A549 (cell line): Measurements from ENCODE around the gene POLDIP2. TPM values are rescaled to one million over a fixed set of nuclear protein-coding genes. Genes with fewer than 3 reads are reported as not detected.
A peak's percentile ranks its signal among the peaks of the same experiment; 100 is the strongest.

Source experiments
- ATAC-seq, 2 experiments: fragments of 200-7000 bp in 1 of 2; fragments of >200 bp in 1 of 2; cut with Nextera tagmentation in 1 of 2; cut with Tn5 transposase in 1 of 2; 3 replicates each; pipeline versions ENCODE4 v1.8.0 to v1.9.1; 2018 to 2020; ENCODE audit warnings: mild to moderate bottlenecking in 1 of 2, moderate library complexity in 1 of 2
- CTCF ChIA-PET: fragments of 300-600 bp; sonication (Branson Sonifier 250); formaldehyde crosslinking; extraction: SDS; loops from one replicate; lab custom pipeline; 2021; ENCODE audit warnings: antibody characterized with exemption, inconsistent platforms; lab: Yijun Ruan, JAX
- POLR2A ChIA-PET: fragments of 350-600 bp; formaldehyde crosslinking; extraction: SDS; loops from one replicate; lab custom pipeline; 2021; ENCODE audit warnings: antibody characterized with exemption, inconsistent platforms; lab: Yijun Ruan, JAX
- DNase-seq, 2 experiments: peaks; one replicate each; pipeline versions ENCODE4 v3.0.0 to v3.0.0-alpha.2; 2011 to 2016; ENCODE audit warnings: low read depth in 1 of 2, low spot score in 1 of 2
- FAIRE-seq: peaks from 2 replicates; lab custom pipeline; 2011; peaks lifted over from hg19 to GRCh38; lab: Jason Lieb, UNC
- H3K27ac ChIP-seq, 2 experiments: fragments of >200 bp; sonication (Bioruptor Twin); formaldehyde crosslinking; 3 replicates each; pipeline ENCODE4 v1.5.1; 2016 to 2017
- H3K4me1 ChIP-seq: fragments of >200 bp; sonication (Bioruptor Twin); formaldehyde crosslinking; 3 replicates; pipeline ENCODE4 v1.6.1; 2016
- H3K4me2 ChIP-seq: fragments of >200 bp; sonication (Bioruptor Twin); formaldehyde crosslinking; 3 replicates; pipeline ENCODE4 v1.6.1; 2016
- H3K4me3 ChIP-seq: fragments of >200 bp; sonication (Bioruptor Twin); formaldehyde crosslinking; 3 replicates; pipeline ENCODE4 v1.5.1; 2016
- H3K9me3 ChIP-seq: fragments of >200 bp; sonication (Bioruptor Twin); formaldehyde crosslinking; 3 replicates; pipeline ENCODE4 v1.6.1; 2016
- BCL3 ChIP-seq: fragments of >200 bp; sonication (Bioruptor Twin); formaldehyde crosslinking; IDR thresholded peaks from 3 replicates; pipeline ENCODE4 v1.6.1; 2016
- EHMT2 ChIP-seq: fragments of 200-600 bp; sonication (generic); IDR thresholded peaks from 2 replicates; pipeline ENCODE4 v1.6.1; 2016; ENCODE audit warnings: antibody characterized with exemption, low read depth, mild to moderate bottlenecking, moderate library complexity
- HMGXB4 ChIP-seq: fragments of 250-450 bp; sonication (Bioruptor Pico); IDR thresholded peaks from 2 replicates; pipeline ENCODE4 v1.5.0; 2021; ENCODE audit warnings: mild to moderate bottlenecking, moderate library complexity, borderline replicate concordance
- HOXB13 ChIP-seq: fragments of 250-450 bp; sonication (Bioruptor Pico); IDR thresholded peaks from 2 replicates; pipeline ENCODE4 v1.5.0; 2020; ENCODE audit warnings: low read depth, mild to moderate bottlenecking, moderate library complexity
- KDM5A ChIP-seq: fragments of 200-600 bp; sonication (generic); IDR thresholded peaks from 2 replicates; pipeline ENCODE4 v1.6.1; 2016; ENCODE audit warnings: antibody characterized with exemption, mild to moderate bottlenecking
- MAX ChIP-seq: IDR thresholded peaks from 2 replicates; pipeline ENCODE4 v1.6.1; 2012
- NFE2L2 ChIP-seq: fragments of 150-350 bp; conservative IDR thresholded peaks from 2 replicates; pipeline ENCODE4 v1.6.1; 2014; ENCODE audit warnings: low read length
- POLR2AphosphoS2 ChIP-seq: conservative IDR thresholded peaks from 2 replicates; pipeline ENCODE4 v1.6.1; 2012; ENCODE audit warnings: low read length, improper control_type of control experiment, inconsistent platforms
- RAD21 ChIP-seq, 2 experiments: fragments of >200 bp in 1 of 2; sonication (Bioruptor Twin) in 1 of 2; formaldehyde crosslinking in 1 of 2; IDR thresholded peaks in 1 of 2; conservative IDR thresholded peaks in 1 of 2; 2 replicates in 1 of 2; 3 replicates in 1 of 2; pipeline ENCODE4 v1.6.1; 2012 to 2018; ENCODE audit warnings: inconsistent platforms in 1 of 2
- RCOR1 ChIP-seq: fragments of 150-350 bp; IDR thresholded peaks from 2 replicates; pipeline ENCODE4 v1.6.1; 2014; ENCODE audit warnings: antibody characterized with exemption, low read length, low read depth
- SMC3 ChIP-seq: fragments of >200 bp; sonication (Bioruptor Twin); formaldehyde crosslinking; IDR thresholded peaks from 3 replicates; pipeline ENCODE4 v1.6.1; 2018; ENCODE audit warnings: inconsistent platforms
- SREBF2 ChIP-seq: fragments of 450-650 bp; IDR thresholded peaks from 2 replicates; pipeline ENCODE4 v1.6.1; 2014; ENCODE audit warnings: mild to moderate bottlenecking, moderate library complexity
- TFCP2L1 ChIP-seq: fragments of 250-450 bp; sonication (Bioruptor Pico); IDR thresholded peaks from 2 replicates; pipeline ENCODE4 v1.5.0; 2021; ENCODE audit warnings: mild to moderate bottlenecking
- TP53 ChIP-seq: fragments of 250-450 bp; sonication (Bioruptor Pico); IDR thresholded peaks from 2 replicates; pipeline ENCODE4 v1.5.0; 2021; ENCODE audit warnings: mild to moderate bottlenecking, moderate library complexity
- ZSCAN20 ChIP-seq: fragments of 250-450 bp; sonication (Bioruptor Pico); IDR thresholded peaks from 2 replicates; pipeline ENCODE4 v1.8.0; 2022; ENCODE audit warnings: mild to moderate bottlenecking, moderate library complexity
- WGBS: methylation state at CpG from one replicate; pipeline ENCODE4 v1.1.6; 2017; ENCODE audit errors: missing lambda C conversion rate; 5-methylcytosine and 5-hydroxymethylcytosine counted together
- polyA plus RNA-seq, 4 experiments: library from polyadenylated mRNA; depleted of rRNA in 3 of 4; stranded (reverse); fragments of >200 nt; fragmentation: RNase III in 1 of 4; extraction: RNeasy Plus Mini Kit Qiagen cat#74134 plus additional on column Dnase treatment in 1 of 4; gene quantifications; 2 replicates in 3 of 4; 3 replicates in 1 of 4; pipeline ENCODE4 v1.2.3, GENCODE V29; 2011 to 2017
- TF ChIP-seq, protein P1 (sequence below): fragments of 450-650 bp; IDR thresholded peaks from 2 replicates; pipeline ENCODE4 v1.6.1; 2014; ENCODE audit warnings: antibody characterized with exemption
- TF ChIP-seq, protein P2 (sequence below): fragments of 200-600 bp; sonication (generic); IDR thresholded peaks from 2 replicates; pipeline ENCODE4 v1.6.1; 2016; ENCODE audit warnings: antibody characterized with exemption, mild to moderate bottlenecking, moderate library complexity

POLDIP2 gene
- polyA plus RNA-seq, 2 of the 4 experiments (the other 2 are of a cell fraction), result 127 to 132 TPM

- H3K9me3 ChIP-seq, result no peaks in the 10 kb centered on the region
- ATAC-seq (no peak), FAIRE-seq (no peak), DNase-seq (no peak)
- no peak overlapping the region for H3K4me3 ChIP-seq
- H3K27ac ChIP-seq, result no peak overlapping the region
- POLR2A ChIA-PET, result no interaction called here
- CTCF ChIA-PET, result interaction anchor here (0.7 to 3.4 kb wide), 4 partner anchors 20 to 156 kb away, joined by 3 to 11 read pairs (median 4); no protein-coding TSS in a partner anchor
- H3K4me2 ChIP-seq, result no peak overlapping the region
- TF ChIP-seq HOXB13 (CRISPR knock-in tag) (no peak), RCOR1 (no peak), RAD21 (conservative IDR thresholded peaks at IDR 0.05 in 1 of 2, IDR thresholded peaks at IDR 0.05 in 1 of 2) (no peak), HMGXB4 (CRISPR knock-in tag) (no peak)
- TF ChIP-seq, protein P1, sequence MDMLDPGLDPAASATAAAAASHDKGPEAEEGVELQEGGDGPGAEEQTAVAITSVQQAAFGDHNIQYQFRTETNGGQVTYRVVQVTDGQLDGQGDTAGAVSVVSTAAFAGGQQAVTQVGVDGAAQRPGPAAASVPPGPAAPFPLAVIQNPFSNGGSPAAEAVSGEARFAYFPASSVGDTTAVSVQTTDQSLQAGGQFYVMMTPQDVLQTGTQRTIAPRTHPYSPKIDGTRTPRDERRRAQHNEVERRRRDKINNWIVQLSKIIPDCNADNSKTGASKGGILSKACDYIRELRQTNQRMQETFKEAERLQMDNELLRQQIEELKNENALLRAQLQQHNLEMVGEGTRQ, result no peak
- peaks cover 13% of the 10 kb centered on the region for H3K4me1 ChIP-seq
- WGBS, result 89% methylated on average over 14 of the region's 29 CpGs
Measured at GRCh38 chr17:28385037-28385400, 27.7 kb upstream of the POLDIP2 start.

DNA sequence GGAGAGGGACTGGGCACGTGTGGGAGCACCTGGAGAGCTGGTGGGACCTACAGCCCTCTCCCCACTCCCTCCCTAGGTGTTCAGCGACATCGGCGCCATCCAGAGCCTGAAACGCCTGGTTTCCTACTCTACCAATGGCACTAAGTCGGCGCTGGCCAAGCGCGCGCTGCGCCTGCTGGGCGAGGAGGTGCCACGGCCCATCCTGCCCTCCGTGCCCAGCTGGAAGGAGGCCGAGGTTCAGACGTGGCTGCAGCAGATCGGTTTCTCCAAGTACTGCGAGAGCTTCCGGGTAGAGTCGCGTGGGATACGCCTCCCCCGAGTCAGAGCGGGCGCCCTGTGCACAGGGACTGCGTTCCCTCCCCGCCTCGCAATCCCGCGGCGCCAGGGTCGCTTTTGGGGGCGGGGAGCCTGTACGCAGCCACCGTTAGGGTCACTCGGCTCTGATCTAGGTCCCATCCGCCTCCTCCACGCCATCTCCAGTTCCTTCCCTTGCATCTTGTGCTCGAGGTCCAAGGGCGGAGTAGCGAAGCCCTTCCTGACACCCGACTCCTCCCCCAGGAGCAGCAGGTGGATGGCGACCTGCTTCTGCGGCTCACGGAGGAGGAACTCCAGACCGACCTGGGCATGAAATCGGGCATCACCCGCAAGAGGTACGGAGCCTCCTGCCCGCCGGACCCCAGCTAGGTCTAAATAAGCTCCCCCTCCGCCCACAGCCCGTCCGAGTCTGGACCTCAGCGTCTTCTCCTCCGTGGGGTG lies 27.1 kb upstream of the POLDIP2 start:
- 79% methylated on average over 56 of the region's 56 CpGs for whole genome bisulfite sequencing
- TF ChIP-seq TP53 (CRISPR knock-in tag) (no peak), TFCP2L1 (CRISPR knock-in tag) (no peak), MAX (no peak), KDM5A (no peak), NFE2L2 (no peak)
- H3K4me3 ChIP-seq, result no peak overlapping the region
- peaks cover 18% of the 10 kb centered on the region for H3K4me1 ChIP-seq
- no peak overlapping the region for H3K27ac ChIP-seq
- ChIA-PET CTCF (interaction anchor here (0.7 to 3.4 kb wide), 4 partner anchors 21 to 156 kb away, joined by 3 to 11 read pairs (median 4); no protein-coding TSS in a partner anchor), POLR2A (no interaction called here)
- ATAC-seq (no peak), FAIRE-seq (no peak), DNase-seq (no peak)
- no peak overlapping the region for H3K4me2 ChIP-seq
- no peaks in the 10 kb centered on the region for H3K9me3 ChIP-seq

DNA sequence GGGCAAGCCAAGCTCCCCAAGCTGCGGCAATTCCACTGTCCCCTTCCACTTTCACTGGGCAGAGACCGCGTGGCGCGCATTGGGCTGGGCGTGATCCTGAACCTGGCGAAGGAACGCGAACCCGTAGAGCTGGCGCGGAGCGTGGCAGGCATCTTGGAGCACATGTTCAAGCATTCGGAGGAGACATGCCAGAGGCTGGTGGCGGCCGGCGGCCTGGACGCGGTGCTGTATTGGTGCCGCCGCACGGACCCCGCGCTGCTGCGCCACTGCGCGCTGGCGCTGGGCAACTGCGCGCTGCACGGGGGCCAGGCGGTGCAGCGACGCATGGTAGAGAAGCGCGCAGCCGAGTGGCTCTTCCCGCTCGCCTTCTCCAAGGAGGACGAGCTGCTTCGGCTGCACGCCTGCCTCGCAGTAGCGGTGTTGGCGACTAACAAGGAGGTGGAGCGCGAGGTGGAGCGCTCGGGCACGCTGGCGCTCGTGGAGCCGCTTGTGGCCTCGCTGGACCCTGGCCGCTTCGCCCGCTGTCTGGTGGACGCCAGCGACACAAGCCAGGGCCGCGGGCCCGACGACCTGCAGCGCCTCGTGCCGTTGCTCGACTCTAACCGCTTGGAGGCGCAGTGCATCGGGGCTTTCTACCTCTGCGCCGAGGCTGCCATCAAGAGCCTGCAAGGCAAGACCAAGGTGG lies 24.0 kb upstream of the POLDIP2 start:
- no peak overlapping the region; the same call in 2 of the 3 replicates for H3K4me2 ChIP-seq
- H3K4me1 ChIP-seq, result peaks cover 20% of the 10 kb centered on the region
- CTCF ChIA-PET, result interaction anchor here (2.0 kb wide), 1 partner anchor 36 kb away, joined by 6 read pairs; no protein-coding TSS in a partner anchor
- no peak for TF ChIP-seq SMC3
- no peak for TF ChIP-seq ZSCAN20 (CRISPR knock-in tag)
- TF ChIP-seq POLR2AphosphoS2, result no peak
- no peak for TF ChIP-seq EHMT2
- TF ChIP-seq BCL3, result no peak
- no peak for TF ChIP-seq SREBF2
- no peak for TF ChIP-seq RAD21 (conservative IDR thresholded peaks at IDR 0.05 in 1 of 2, IDR thresholded peaks at IDR 0.05 in 1 of 2)
- TF ChIP-seq, protein P2, sequence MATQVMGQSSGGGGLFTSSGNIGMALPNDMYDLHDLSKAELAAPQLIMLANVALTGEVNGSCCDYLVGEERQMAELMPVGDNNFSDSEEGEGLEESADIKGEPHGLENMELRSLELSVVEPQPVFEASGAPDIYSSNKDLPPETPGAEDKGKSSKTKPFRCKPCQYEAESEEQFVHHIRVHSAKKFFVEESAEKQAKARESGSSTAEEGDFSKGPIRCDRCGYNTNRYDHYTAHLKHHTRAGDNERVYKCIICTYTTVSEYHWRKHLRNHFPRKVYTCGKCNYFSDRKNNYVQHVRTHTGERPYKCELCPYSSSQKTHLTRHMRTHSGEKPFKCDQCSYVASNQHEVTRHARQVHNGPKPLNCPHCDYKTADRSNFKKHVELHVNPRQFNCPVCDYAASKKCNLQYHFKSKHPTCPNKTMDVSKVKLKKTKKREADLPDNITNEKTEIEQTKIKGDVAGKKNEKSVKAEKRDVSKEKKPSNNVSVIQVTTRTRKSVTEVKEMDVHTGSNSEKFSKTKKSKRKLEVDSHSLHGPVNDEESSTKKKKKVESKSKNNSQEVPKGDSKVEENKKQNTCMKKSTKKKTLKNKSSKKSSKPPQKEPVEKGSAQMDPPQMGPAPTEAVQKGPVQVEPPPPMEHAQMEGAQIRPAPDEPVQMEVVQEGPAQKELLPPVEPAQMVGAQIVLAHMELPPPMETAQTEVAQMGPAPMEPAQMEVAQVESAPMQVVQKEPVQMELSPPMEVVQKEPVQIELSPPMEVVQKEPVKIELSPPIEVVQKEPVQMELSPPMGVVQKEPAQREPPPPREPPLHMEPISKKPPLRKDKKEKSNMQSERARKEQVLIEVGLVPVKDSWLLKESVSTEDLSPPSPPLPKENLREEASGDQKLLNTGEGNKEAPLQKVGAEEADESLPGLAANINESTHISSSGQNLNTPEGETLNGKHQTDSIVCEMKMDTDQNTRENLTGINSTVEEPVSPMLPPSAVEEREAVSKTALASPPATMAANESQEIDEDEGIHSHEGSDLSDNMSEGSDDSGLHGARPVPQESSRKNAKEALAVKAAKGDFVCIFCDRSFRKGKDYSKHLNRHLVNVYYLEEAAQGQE, result no peak
- DNase-seq, result no peak
- no peak for FAIRE-seq
- peak overlapping the region; percentile 76 to 79 for H3K27ac ChIP-seq
- no peak overlapping the region for H3K4me3 ChIP-seq
- POLR2A ChIA-PET, result interaction anchor here (1.5 kb wide), 1 partner anchor 11 kb away, joined by 9 read pairs; the partner anchor contains the start of gene VTN
- ATAC-seq, result no peak
- no peaks in the 10 kb centered on the region for H3K9me3 ChIP-seq
- WGBS, result 88% methylated on average over 66 of the region's 72 CpGs
